ENCODE results near the gene CPZ. TPM values are rescaled to one million over a fixed set of nuclear protein-coding genes. Genes with fewer than 3 reads are reported as not detected.
"Not testable (repeated sequence)": the region's sequence is repeated elsewhere in the genome, so short reads cannot be mapped to it uniquely, and the experiment has no call there.

The CPZ gene
- total RNA-seq, 1 experiment from 2014 or later, result 13.2 TPM

DNA sequence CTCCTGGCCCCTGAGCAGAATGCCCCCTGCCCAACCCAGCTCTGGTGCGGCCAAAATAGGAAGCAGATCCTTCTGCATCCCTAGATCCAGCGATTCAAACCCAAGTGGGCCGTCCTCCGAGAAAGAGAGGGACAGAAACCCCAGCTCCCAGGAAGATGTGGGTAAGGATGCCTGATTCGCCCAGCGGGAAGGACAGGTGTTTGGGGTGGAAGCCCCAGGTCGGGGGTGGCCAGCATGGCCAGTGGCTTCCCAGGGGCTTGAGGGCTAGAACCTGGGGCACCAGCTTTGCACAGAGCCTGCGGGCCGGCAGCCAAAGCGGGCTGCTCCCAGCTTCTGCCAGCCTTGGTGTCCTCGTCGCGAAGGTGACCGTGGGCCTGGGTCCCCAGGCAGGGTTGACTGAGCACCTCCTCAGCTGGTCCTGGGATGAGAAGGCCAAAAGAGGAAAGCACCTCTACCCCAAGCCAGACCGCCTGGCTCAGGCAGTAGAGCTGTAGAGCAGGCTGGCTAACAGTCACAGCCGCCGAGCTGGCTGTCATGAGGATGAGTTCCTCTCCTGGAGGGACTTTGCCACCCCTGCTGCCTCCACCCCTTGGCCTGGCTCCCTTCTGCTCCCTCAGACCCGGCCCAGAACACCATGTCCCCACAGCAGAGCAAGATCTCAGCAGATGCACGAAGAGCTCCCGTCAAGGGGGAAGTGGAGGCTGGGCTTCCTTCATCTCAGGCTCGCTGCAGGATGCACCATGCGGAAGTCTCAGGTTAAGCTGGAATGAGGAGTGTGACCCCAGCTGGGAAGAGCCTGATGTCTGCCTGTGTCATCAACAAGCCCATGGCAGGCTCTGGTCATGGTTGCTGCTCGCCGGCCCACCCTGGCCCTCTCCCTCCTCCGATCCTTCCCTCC, 59.9 kb downstream of the CPZ start:
- DNase-seq (ENCODE audit: low read depth), result no peak

DNA sequence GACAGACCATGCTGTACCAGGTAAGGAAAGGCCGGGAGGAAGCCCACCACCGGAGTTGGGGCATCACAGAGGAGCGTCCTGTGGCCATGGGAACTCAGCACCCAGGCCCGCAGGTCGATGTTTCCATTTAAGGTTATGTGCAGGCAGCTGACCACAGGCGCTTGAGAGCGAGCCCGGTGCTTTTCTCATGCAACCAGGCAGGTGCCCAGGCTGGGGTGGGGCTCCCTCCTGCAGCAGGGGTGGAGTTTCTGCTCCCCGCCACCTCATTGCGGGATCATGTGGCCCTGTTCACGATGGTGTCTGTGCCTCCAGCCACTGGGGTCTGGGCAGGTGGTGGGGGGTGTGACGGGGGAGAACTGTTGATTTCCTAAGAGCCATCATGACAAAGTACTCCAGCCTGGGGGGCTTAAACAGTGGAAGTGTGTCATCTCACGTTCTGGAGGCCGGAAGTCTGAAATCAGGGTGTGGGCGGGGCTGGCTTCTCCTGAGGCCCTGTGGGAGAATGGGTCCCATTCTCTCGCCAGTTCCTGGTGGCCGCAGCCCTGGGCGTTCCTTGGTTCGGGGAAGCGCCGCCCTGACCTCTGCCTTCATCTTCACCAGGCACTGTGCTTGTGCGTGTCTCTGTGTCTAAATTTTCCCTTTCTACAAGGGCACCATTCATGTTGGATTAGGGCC, 60.9 kb downstream of the CPZ start:
- DNase-seq (ENCODE audit: low read depth), result no peak

DNA sequence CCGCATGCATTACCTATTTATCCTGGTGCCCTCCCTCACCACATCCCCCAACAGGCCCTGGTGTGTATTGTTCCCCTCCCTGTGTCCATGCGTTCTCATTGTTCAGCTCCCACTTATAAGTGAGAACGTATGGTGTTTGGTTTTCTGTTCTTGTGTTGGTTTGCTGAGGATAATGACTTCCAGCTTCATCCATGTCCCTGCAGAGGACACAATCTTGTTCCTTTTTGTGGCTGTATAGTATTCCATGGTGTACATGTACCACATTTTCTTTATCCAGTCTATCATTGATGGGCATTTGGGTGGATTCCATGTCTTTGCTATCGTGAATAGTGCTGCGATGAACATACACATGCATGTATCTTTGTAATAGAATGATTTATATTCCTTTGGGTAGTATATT, 61.6 kb downstream of the CPZ start:
- DNase-seq (ENCODE audit: low read depth), result not testable (repeated sequence)

DNA sequence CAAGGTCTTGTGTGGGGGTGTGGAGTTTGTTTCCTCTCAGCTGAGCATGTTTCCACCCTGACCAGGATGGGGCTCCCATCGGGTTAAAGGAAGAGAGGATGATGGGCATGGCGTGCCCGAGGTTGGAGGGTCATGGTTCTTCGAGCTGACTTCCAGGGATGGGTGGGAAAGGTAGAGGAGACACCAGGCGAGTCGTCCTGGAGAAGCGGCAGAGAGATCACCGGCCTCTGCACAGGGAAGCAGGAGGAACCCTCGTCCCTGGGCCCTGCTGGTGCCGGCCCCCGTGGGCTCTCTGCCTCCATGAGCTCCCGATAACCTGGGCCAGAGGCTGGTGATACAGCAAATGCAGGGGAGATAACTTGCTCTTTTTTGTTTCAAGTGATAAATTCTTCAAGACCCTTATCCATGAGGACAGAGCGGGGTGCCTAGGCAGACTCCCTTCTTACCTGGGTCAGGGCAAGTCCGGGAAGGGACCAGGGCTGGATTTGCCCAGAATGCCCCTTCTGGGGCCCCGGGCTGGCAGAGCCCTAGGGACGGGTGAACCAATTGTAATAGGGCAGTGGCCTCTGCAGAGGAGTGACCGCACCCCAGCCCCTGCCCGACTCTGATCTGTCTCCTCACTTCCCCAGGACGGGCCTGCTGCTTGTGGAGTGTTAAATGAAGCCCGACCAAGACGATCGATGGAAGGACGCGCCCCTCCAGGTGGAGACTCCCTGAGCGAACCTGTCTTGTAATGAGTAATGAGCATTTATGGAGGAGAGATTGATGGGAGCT, 63.0 kb downstream of the CPZ start:
- no peak for DNase-seq (ENCODE audit: low read depth)

DNA sequence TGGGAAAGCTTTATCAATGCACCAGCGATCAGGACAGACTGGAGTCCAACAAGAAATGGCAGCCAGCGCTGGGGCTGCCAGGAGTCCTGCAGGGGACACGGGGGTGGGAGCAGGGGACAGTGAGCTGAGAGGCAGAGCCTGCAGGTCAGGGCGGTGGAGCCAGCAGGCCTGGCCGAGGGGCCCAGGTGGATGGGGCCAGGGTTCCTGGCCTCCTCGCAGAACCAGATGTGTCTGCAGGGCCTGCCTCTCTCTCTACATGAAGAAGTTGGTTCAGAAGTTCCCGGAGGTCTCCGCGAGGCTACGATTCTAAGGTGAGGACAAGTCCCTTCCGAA, 63.6 kb downstream of the CPZ start:
- DNase-seq (ENCODE audit: low read depth), result no peak

DNA sequence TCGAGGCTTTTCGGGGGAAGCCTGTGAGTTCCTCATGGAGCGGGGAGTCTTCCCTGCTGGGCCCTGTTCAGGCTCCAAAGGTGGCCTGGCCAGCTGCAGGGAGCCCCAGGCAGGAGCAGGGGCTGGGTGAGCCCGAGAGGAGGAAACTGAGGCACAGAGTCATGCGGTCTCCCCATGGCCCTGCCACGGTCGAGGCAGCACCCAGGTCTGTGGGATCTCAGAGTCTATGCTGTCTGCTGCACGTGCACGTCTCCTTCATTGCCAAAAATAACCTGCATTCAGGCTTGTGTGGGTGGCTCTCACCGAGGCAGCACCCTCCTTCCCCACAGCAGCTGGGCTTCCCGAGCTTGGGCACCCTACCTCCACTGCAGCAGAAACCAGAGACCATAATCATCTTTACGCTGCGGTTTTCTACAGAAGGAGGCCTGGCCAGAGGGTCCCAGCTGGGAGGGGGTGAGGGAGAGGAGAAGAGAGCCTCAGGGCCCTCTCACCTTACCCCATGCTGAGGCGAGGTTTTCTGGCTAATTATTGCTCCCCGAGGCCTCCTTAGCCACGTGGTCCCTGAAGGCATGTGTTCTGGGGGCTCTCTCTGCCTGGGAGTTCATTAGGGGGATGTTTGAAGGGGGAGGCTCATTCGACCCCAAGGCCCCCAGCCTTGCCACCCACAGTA, 64.3 kb downstream of the CPZ start:
- DNase-seq (ENCODE audit: low read depth), result no peak

DNA sequence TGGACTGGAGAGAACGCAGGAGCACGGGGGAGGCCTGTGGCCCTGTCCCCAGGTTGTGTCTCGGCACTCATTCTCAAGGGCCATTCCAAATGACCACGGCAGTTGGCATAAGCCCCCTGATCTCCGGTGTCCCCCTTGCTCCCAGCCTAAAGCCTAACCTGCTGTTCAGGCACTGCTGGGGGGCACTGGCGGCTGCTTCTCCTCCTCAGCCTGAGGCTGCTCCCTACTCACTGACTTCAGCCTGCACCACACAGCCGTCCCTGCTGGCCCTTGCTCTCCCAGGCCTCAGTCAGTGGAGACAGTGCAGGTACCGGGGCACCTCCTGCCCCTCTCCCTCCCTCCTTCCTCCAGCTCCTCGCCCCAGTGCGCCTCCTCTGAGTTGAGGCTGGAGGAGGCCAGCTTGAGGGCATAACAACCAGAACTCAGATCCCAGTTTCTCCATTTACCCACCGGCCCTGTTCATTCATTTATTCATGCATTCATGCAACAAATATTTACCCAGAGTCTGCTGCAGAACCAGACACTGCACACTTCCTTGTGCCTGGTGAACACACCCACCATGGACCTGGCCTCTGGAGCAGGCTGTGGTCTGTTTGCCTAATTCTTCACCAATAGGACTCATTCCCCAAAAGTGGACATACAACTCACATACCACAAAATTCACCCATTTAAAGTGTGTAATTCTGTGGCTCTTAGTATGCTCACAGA, 65.0 kb downstream of the CPZ start:
- DNase-seq (ENCODE audit: low read depth), result no peak

DNA sequence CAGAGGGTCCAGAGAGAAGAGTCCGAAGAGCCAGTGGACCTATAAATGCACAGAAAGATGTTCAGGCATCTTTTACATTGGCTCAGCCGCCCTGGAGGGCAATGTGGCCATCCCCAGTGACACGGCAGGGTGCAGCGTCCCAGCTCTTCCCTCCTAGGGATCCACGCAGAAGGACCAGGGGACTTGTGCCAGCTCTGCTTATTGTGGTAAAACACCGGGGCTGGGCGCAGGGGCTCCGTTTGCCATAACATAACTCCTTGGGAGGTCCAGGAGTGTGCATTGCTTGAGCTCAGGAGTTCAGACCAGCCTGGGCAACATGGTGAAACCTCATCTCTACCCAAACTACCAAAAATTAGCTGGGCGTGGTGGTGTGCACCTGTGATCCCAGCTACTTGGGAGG, 70.2 kb downstream of the CPZ start:
- DNase-seq (ENCODE audit: low read depth), result no peak

DNA sequence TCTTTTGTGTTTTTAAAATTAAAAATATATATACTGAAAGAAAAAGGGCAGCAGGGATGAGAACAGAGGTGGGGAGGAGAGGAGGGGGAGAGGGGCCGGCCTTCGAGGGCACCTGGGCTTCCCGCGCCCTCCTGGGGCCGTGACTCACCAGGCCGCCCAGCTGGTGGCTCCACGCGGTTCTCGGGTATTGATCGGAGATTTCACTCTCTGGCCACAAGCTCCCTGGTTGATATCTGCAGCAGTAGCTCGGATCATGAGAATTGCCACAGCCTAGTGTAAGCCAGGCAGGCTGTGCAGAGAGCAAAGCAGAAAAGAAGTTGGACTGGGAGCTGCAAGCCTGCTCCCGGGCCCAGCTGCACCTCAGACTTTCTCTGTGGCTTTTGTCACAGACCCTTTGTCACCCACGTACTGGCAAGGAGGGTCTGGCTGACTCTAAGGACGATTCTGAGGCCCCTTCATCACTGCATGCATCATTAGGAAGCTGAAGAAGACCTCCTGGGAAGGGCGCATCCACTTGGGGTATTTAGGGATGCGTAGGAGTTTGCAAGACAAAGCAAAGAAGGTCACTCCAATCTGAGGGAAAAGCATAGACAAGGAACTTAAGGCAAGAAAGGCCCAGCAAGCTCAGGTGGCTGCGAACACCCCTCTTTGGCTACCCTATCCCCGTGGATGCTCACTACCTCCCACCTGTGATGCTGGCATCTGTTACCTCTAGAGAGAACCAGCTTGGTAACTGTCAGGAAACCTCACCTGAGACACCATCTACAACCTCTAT, 71.7 kb downstream of the CPZ start:
- no peak for DNase-seq (ENCODE audit: low read depth)

DNA sequence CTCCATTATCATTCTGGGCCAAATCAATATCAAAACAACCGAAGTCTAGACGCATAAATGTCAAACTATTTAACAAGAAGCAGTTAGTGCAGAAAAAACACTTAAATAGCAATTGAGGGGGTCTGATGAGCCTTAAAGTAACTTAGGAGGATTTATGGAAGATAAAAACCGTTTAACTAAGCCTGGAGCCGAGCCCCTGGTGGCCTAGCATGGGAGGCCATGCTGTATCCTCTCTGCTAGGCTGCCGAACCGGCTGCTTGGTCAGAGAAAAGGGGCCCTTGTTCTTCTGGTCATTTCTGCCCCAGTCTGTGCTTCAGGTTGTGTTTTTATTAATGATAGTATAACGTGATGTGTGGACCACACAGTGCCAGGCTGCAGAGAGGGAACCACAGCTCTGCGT, 72.4 kb downstream of the CPZ start:
- no peak for DNase-seq (ENCODE audit: low read depth)

DNA sequence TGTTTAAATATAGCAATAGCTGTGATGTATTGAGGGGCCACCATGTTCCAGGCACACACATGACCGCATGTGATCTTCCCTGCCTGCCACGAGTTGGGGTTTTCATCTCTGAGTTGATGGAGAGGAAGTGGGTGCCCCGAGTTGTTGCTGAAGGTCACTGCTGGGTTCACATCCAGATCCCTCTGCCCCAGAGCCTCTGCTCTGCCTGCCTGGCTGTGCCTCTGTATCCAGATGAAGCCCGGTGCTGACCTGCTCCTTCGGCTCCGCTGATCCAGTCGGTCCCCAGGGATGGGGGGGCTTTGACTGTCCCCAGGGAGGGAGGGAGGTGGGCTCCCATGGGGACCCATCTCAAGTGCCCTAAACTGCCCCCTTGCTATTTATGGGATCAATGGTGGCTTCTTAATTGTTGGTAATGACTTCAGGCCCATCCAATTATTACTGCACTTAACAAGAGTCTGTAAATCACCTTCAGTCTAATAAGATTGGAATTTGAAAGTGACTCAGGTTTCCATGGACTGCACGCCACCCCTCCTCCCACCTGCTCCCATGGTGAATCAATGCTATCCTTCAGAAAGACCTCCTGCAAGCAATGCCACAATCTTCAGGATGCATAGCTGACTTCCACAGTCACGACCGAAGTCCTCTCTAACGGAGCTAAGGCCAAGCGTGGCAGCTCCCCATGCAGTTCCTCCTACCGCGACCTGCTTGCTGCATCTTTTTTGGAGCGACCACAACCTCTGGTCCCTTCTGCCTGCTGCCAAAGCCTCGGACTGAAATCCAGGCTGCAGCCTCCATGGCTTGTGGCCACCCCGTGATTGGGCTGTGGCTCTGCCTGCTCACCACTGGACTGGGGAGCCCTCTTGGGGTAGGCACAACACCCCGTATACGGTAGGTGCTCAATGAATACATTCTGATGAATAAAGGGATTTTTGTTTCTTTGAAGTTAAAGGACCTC, 73.1 kb downstream of the CPZ start:
- DNase-seq (ENCODE audit: low read depth), result peak; percentile 77

DNA sequence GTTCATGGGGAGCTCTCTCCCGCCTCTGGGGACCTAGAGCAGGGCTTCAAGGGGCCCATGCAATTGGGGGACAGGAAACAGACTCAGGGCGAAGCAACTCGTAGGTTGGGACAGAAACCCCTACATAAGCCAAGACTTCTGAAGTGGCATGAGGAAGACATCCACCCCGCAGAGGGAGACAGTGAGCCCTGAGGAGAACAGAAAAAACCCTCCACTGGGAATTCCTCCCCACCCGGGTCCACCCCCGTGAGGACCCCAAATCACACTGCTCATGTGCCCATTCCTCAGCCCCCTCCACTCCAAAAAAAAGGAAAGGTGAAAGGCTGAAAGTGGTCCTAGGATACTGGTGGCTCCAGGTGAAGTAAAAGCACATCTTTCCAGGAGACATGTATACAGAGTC, 74.0 kb downstream of the CPZ start:
- DNase-seq (ENCODE audit: low read depth), result no peak

Other genes with a start within 250 kb of the CPZ start
- 16.1 and 24.1 TPM in 2 replicates for gene ACOX3, start 152.0 kb upstream of the CPZ start, total RNA-seq (2014; rRNA removed; shearing (Covaris generic))
- gene TRMT44, start 152.0 kb upstream of the CPZ start, total RNA-seq (2014; rRNA removed; shearing (Covaris generic)), result 5.3 and 8.7 TPM in 2 replicates
- gene GPR78, start 12.4 kb upstream of the CPZ start, total RNA-seq (2014; rRNA removed; shearing (Covaris generic)), result 0.07 TPM in 1 of 2 replicates, not detected in the other

Data from M059J (cell line).